ENCODE results near the gene DIO1.
A peak's percentile ranks its signal among the peaks of the same experiment; 100 is the strongest.

DIO1 gene

GRCh38 chr1:53905509-53905908 is 11.5 kb downstream of the DIO1 start:
- no peak overlapping the region for H3K4me3 ChIP-seq (ENCODE audit: low read depth, low read length)
- no peak for TF ChIP-seq CTCF (IDR thresholded peaks at IDR 0.05; ENCODE audit: control insufficient read depth, extremely low read depth, insufficient read depth)
- no peak for DNase-seq (ENCODE audit: low read depth)

GRCh38 chr1:53906121-53906520 is 12.1 kb downstream of the DIO1 start:
- no peak for TF ChIP-seq CTCF (IDR thresholded peaks at IDR 0.05; ENCODE audit: control insufficient read depth, extremely low read depth, insufficient read depth)
- no peak overlapping the region for H3K4me3 ChIP-seq (ENCODE audit: low read depth, low read length)
- DNase-seq (ENCODE audit: low read depth): no peak

- H3K4me3 ChIP-seq (ENCODE audit: low read depth, low read length): no peak overlapping the region
- DNase-seq (ENCODE audit: low read depth): no peak
- TF ChIP-seq CTCF (IDR thresholded peaks at IDR 0.05; ENCODE audit: control insufficient read depth, extremely low read depth, insufficient read depth): no peak
These were observed 16.0 kb downstream of the DIO1 start for GRCh38 chr1:53909946-53910345.

GRCh38 chr1:53911442-53911841 is 17.5 kb downstream of the DIO1 start:
- no peak for TF ChIP-seq CTCF (IDR thresholded peaks at IDR 0.05; ENCODE audit: control insufficient read depth, extremely low read depth, insufficient read depth)
- no peak for DNase-seq (ENCODE audit: low read depth)
- no peak overlapping the region for H3K4me3 ChIP-seq (ENCODE audit: low read depth, low read length)

GRCh38 chr1:53913352-53914033 is 19.5 kb downstream of the DIO1 start:
- TF ChIP-seq CTCF (IDR thresholded peaks at IDR 0.05; ENCODE audit: control insufficient read depth, extremely low read depth, insufficient read depth): peak; percentile 5; the same call in 1 of the 2 replicates
- H3K4me3 ChIP-seq (ENCODE audit: low read depth, low read length): no peak overlapping the region
- no peak for DNase-seq (ENCODE audit: low read depth)

- no peak for TF ChIP-seq CTCF (IDR thresholded peaks at IDR 0.05; ENCODE audit: control insufficient read depth, extremely low read depth, insufficient read depth)
- H3K4me3 ChIP-seq (ENCODE audit: low read depth, low read length): no peak overlapping the region
- no peak for DNase-seq (ENCODE audit: low read depth)
These were observed 24.4 kb downstream of the DIO1 start for GRCh38 chr1:53918343-53918742.

- no peak for DNase-seq (ENCODE audit: low read depth)
- TF ChIP-seq CTCF (IDR thresholded peaks at IDR 0.05; ENCODE audit: control insufficient read depth, extremely low read depth, insufficient read depth): no peak
- no peak overlapping the region for H3K4me3 ChIP-seq (ENCODE audit: low read depth, low read length)
These were observed 25.7 kb downstream of the DIO1 start for GRCh38 chr1:53919675-53920066.

Measured in LNCaP clone FGC (cell line).